GM19035 (cell line): ENCODE results near the gene LIF.
"Not testable (repeated sequence)": the region's sequence is repeated elsewhere in the genome, so short reads cannot be mapped to it uniquely, and the experiment has no call there.

Experiments used
- ATAC-seq: cut with Tn5 transposase; IDR thresholded peaks from one replicate; pipeline ENCODE4 v1.9.1; 2021; ENCODE audit not compliant: unreplicated experiment

Gene LIF

DNA sequence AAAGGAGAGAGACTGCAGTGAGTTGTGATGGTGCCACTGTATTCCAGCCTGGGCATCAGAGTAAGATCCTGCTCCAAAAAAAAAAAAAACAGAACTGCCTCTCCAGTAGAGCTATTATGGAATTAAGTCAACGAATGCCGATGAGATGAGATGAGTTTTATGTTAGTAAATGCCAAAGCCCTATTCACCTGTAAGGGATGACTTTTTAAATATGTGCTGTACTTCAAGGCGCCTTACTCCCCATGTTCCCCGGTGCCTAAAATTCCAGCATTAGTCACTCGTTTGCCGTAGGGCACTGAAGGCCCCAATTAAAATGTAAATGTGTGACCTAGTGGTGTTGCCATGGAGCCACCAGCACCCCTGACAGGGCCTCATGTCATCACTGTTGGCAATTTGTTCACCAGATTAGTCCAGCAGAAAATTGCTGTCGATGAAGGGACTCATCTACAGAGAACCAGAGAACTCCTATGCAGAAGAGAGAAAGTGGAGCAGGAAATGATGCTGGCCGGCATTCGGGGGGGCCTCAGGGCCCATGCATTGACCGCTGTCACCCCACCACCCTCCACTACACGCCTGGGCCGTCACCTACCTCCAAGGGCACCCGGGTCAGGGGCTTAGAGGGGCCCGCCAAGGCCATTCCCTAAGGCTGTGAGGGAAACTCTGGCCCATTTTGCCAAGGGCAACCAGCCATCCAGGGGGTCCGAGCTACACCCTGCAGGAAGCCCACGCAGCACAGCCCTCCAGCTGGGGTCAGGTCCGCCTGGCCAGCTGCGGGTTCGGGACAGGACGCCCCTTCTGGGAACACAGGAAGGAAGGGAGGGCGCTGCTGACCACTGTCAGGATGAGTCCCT is 17.8 kb downstream of the LIF start:
- no peak for ATAC-seq

- ATAC-seq: no peak
These were observed 18.9 kb downstream of the LIF start for GRCh38 chr22:30227438-30228228.

- no peak for ATAC-seq
These were observed 20.2 kb downstream of the LIF start for GRCh38 chr22:30226192-30226832.

DNA sequence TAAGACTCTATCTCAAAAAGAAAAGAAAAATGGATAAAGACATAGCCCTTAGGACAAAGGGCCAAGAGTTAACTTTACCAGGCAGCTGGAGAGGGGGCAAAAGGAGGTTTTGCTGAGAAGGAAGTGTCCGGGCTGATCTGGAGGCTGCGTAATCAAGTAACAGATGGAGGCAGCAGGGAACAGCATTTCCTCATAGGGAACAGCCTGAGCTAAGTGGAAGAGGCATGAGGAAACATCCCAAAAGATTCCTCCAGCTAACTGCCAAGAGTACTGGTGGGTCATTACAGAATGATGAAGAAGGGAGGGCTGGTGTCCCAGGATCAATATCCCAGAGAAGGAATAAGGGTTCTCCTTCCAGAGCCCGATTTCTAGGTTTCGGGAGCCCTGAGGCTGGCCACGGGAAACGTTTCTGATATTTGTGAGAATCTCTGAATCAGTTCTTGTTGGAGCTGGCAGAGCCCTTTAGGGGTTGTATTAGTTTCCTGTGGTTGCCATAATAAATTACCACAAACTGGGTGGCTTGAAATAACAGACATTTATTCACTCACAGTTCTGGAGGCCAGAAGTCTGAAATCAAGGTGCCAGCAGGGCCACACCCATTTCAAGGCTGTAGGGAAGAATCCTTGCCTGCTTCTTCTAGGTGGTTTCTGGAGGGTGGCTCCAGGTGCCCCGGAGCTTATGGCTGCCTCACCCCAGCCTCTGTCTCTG is 21.2 kb downstream of the LIF start:
- ATAC-seq: no peak

GRCh38 chr22:30224161-30224857 is 22.2 kb downstream of the LIF start:
- no peak for ATAC-seq

DNA sequence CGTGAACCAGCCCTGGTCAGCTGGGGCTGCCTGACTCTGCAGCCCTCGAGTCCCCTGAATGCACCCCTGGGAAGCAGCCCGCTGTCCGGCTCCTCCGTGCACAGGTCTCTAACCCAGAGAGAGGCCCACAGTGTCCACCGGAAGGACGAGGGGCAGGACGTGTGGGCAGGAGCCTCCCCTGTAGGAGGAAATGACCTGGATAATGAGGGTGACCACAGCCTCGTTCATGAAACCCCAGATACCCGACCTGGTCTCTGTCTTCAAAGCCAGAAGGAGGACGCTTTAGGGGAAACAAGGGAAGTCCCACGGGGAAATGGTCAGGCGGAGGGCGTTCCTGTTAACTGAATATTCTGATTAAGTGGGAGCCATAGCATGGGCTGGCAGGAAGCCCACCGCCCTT is 23.3 kb downstream of the LIF start:
- ATAC-seq: no peak

DNA sequence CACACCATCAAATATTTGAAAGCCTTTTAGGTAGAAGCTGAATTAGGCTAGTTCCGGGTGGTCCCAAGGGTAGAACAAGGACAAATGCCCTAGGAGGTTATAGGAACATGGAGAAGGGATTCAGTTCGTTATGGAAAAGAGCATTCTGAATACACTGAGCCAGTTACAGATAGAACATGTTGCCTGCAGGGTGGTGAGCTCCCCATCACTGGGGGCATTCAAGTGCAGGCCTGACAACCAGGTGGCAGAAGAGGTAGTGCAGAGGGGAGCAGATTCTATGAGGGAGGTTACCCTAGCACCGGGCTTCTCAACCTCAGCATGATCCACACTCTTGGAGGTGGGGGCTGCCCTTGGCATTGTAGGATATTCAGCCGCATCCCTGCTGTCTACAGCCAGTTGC is 24.2 kb downstream of the LIF start:
- ATAC-seq: no peak

DNA sequence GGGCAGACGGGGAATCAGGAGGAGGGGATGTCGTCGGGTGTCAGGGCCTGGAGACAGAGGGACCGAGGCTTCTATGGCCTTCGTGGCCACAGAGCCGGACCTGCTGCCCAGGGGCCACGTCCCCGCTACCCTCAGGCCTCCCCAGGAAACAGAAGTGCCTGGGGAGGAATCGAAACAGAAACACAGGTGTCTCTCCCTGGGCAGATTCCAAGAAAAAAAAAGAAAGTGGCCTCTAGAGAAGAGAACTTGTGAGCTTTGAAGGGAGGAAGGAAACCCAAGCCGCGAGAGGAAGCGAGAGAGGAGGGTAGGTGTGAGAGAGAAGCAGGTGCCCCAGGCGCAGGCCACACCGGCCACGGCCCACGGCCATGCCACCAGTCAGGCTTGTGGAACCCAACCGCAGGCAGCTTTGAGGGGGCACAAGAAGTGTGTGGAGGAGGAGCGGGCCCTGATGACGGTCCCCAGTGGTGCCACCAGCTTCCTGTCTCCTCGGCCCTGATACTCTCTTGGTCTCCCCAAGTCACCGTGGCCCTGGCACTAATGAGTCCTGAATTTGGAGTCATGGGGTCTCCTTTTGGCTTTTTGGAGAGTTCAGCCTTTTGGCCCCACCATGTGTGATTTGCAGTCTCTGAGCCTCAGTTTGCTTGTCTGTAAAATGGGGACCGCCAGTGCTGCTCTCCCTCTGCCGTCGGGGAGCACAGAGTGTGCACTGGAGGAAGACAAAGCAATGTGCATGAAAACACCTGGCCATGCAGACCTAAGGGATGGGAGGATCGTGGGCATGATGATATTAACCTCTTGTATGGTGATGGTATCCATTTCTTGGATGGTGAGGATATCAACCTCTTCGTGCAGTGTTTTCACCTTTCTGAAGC is 25.2 kb downstream of the LIF start:
- no peak for ATAC-seq

DNA sequence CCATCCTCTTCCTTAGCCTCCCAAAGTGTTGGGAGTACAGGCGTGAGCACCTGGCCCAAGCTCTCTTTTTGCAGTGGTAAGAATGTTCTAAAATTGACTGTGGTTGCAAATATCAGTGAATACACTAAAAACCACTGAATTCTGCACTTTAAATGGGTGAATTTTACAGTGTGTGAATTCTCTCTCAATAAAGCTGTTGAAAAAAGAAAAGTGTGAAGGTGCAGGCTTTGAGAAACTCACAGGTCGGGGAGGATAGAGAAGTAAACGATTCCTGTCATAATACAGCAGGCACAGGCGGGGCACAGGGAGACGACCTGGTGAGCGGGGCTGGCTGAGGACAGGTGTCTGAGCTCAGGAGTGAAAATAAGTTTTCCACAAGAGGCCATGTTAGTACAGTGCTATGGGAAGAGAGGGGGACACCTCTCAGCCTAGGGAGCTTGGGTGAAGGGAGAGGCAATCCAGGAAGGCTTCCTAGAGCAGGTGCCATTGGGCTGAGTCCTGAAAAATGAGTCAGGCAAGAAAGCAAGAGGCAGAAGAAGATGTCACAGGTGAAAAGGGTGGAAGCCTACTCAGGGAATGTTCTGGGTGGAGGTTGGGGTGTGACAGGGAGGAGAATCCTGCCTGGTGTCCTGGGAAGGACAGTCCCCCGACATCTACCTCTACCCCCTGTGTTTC is 26.1 kb downstream of the LIF start:
- no peak for ATAC-seq

- ATAC-seq: no peak
These were observed 26.8 kb downstream of the LIF start for GRCh38 chr22:30219668-30220278.

- ATAC-seq: no peak
These were observed 27.4 kb downstream of the LIF start for GRCh38 chr22:30219049-30219654.

DNA sequence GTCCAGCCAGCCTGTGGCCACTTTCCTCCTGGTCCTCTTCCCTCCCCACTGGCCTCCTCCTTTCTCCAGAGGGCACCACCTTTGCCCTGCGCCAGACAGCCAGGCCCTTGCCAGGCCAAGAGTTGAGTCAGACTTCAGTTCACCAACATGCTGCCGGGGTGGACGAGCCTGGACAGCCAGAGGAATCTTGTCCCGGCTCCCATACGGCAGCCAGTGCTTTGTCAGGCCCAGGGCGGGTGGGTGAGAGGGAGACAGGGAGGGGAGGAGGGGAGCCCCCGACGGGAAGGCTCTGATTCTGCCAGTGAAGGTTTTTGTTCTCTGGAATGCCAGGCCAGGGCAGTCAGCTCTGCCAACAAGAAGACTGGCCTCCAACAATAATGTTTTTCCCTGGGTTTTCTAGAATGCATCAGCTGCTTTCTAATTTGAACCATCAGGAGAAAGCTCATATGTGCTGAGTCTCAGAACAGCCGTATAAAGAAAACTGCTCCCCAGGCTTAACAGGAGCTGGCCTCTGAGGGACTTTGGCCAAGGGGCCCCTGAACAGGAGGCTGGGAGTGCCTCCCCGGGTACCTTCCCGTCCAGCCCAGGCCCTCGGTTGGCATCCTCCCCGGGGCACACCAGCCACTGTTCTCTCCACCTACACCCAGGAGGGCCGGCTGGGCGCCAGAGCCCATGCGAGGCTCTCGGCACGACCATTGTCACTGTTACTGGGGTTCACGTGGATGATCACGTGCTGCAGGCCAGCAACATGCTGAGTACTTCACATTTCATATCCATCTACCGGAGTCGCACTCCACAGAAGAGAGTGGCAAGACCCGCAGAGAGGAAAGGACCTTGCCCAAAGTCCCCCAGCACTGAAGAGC is 28.6 kb downstream of the LIF start:
- ATAC-seq: no peak

DNA sequence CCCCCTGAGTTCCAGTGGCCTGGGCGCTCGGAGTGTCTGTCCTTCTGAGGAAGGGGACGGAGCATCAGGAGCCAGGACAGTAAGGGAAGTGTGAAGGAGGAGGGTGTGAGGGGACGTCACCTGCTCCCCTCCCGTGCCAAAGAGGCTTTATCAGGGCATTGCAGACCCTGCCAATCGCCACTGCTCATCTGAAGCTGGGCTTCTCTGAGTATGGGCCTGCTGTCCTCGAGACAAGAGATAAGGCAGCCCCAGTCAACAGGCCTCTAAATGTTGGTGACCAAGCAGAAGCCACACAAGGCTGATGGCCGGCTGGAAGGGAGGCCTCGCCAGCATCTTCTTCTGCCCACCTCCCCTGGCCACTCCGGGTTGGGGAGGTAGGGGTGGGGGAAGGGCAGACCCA is 29.8 kb downstream of the LIF start:
- ATAC-seq: no peak

DNA sequence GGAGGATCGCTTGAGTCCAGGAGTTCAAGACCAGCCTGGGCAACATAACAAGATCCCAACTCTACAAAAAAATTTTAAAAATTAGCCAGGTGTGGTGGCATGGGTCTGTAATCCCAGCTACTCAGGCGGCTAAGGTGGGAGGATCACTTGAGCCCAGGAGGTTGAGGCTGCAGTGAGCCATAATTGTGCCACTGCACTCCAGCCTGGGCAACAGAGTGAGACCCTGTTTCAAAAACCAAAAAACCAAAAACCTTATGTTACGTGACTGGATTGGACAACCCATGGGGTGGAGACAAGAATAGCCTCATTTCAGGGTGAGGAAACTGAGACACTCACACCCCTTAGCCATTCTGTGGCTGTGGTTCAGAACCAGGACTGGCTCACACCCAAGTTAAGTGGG is 30.3 kb downstream of the LIF start:
- not testable (repeated sequence) for ATAC-seq

- ATAC-seq: no peak
These were observed 31.7 kb downstream of the LIF start for GRCh38 chr22:30214703-30215407.

DNA sequence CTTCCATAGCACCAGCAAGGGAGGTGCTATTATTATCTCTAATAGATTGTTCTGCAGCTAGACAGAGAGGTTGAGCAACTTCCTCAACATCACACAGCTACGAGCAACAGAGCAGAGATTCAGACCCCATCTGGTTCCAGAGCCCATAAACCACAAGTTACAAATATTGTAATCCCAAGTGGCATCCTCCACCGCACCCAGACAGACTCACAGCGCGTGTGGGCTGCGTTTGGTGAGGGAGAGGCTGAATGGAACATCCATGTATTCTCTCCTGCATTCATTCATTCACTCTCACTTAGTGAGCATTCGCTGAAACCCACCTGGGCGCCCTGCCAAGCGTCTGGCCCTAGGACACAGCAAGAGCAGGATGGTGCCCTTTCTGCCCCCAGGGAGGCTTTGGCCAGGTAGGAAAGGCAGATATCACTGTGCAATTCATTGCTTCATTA is 33.5 kb downstream of the LIF start:
- ATAC-seq: no peak
